NCI-H1092 (cell line): ENCODE results near the gene ARHGEF7.

Experiments
- DNase-seq: peaks from one replicate; lab custom pipeline; 2025; lab: John Stamatoyannopoulos, UW

The ARHGEF7 gene

GRCh38 chr13:111346101-111346680 is 231.1 kb downstream of the ARHGEF7 start:
- DNase-seq: no peak

GRCh38 chr13:111347438-111347837 is 232.3 kb downstream of the ARHGEF7 start:
- no peak for DNase-seq

- no peak for DNase-seq
Observed at GRCh38 chr13:111353508-111353907, 238.4 kb downstream of the ARHGEF7 start.

- no peak for DNase-seq
Observed at GRCh38 chr13:111354789-111355188, 239.7 kb downstream of the ARHGEF7 start.
